GM19467 (cell line): ENCODE results near the gene ACTL10.

Experiments
- ATAC-seq: cut with Tn5 transposase; IDR thresholded peaks from one replicate; pipeline ENCODE4 v1.9.1; 2021; ENCODE audit warnings: mild to moderate bottlenecking, moderate library complexity; ENCODE audit not compliant: unreplicated experiment

Gene ACTL10

DNA sequence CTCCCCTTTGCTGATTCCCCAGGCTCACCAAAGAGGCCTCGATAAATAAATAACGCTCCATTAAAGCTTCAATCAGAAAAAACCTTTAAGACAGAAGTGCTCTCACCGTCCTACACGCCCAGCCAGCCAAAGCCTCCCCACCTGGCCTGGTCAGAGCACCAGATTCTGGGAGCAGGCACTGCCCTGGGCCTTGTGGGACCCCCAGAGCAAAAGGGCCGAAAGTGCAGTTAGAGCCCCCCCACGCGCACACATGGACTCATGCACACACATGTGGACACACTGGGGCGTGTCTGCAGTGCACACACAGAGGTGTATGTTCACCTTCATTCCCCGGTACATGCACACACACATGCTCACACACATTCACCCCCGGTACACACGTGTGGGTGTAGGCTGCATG is 9.4 kb downstream of the ACTL10 start:
- ATAC-seq = no peak

DNA sequence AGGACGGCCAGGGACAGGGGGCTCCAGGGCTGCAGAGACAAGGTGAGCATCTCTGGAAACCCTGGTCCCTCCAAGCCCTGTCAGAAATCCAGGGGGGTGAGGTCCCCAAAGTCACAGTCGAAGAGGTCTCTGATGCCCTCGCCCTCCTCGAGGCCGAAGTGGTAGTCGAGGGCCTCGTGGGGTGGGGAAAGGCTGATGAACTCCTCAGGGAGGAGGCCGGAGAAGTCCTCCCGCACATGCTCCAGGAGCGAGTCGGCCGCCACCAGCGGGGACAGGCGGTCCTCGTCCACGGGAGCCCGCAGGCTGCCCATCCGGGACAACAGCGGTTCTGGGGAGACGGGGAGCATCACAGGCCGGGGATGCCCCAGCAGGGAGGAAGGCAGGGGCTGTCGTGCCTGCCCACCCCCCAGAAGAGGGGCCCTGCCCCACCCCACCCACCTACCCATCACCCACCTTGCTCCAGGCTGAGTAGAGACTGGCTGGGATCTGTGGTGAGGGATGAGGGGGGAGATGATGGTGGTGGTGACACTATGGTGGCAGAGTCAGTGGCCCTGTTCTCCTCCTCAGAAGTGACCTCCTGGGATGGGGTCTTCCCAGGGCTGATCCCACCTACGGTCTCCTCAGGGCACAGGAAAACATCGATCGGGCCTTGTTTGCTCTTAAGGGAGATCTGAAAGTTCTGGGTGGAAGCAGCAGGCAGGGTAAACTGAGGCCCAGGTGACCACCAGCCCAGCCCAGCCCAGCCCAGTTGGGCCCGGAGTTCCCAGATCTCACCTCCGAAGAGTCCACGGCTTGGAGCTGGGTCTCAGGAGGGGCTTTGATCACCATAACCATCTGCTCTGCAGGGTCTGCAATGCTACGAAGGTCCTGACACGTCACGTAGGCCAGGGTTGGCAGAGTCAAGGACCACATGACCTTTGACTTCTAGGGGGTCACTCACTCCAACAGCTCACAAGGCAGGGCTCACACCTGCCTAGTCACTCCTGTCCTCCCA is 10.2 kb downstream of the ACTL10 start:
- no peak for ATAC-seq

DNA sequence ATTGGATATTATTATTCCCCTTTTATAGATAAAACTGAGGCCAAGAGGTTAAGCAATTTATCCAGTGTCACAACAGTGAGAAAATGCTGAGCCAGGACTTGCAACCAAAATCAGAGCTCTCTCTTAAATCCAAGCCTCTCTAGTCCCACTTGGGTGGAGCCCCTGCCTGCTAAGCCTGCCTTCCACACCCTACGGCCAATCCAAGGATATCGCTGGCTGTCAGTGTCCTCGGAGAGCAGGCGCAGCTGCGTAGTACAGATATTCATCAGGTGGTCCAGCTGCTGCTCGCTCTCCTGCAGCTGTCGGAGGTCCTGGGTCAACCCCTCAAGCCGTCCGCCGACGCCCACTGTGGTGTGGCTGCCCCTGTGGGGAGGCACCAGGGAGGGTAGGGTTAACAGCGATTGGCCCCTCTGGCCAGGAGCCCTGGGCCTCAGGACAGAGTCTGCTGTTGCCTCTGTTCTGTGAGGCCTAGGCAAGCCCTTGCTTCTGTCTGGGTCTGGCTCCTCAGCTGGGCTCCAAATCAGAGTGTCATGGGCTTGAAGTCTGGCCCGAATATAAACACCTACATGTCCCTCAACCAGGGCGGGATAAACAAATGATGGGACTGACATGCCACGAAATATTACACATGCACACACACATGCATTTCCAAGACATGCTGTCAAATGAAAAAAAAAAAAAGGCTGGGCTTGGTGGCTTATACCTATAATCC is 11.4 kb downstream of the ACTL10 start:
- ATAC-seq = no peak

DNA sequence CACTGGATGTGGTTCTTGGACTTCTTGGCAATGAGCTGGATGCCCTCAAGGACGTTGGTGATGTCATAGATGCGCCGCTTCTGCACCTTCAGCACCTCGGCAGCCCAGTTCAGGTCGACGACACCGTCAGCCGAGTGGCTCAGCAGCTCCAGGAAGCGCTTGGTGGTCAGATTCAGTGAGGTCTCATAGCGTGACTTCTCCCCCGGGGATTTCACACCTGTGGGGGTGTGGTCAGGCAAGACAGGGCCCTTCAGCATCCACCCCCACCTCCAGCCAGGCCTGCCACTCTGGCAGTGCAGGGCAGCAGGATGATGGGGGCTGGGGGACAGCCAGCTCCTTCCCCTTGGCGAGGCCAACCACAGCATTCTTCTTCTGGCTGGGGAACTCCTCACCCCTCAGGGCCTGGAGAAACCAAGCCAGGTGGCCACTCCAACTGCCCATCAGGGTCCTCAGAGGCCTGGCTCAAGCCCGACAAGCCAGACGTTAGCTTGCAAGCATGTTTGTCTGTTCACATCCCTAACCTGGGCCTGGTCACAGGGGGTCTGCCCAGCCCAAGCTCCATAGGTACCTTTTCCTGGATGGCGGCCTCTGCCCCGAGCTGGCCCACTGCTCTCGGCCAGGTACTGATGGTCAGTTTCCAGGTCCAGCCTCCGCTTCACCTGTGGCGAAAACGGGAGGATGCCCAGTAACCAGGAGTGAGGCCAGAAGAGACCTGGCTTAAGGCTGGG is 13.2 kb downstream of the ACTL10 start:
- ATAC-seq = peak; percentile 57

DNA sequence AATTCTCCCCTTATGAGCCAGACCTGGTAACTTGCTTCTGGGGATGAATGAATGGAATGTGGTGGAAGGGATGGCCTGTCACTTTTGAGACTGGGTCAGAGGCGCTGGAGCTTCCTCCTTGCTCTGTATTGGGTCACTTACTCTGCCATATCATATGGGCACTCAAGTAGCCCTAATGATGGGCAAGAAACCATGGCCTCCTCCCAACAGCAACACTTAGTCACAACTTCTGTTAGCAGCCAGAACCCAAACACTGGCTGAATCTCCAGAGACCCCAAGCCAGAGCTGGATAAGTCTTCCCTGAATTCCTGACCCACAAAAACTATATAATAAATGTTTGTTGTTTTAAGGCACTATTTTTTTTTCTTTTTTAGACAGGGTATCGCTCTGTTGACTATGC is 13.9 kb downstream of the ACTL10 start:
- ATAC-seq = no peak

DNA sequence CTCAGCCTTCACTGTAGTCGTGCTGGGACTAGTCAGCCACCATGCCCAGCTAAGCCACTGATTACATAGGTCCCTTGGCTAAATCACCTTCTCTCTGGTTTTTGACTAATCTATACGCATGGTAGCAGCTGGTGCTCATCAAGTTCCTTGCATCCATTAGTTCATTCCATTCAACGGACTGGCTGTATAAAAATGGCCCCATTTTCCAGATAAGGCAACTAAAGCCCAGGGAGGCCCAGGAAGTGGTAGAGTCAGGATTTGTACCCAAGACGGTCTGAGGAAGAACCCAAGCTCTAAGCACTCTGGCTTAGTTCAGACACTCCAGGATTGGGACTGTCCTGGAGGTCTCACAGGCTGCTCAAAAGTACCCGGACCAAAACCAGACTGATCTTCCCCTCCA is 14.5 kb downstream of the ACTL10 start:
- no peak for ATAC-seq

DNA sequence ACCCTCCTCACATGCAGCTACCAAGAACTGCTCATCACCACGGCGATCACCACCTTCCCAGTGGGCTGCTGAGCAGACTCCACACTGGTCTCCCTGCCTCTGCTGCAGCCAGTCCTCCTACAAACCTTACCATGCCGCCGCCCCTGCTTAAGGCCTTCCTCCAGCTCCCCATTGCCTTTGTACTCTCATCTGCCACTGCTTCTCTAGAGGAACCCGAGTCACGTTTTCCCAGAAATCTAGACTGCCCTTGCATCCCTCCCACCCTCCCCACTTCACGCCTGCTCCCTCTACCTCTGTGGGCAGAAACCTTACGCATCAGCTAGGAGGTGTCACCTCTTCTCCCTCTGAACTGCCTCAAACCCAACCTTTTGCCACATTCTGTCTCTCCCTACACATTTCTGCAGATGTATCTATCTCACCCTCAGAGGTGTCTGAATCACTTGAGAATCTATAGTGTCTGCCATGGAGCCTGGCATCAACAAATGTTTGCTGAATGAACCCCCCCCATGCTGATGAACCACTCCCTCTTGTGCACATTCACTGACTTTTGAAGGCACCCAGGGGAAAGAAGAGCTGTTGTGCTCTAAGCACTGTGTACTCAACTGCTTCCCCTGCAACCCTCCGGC is 15.1 kb downstream of the ACTL10 start:
- no peak for ATAC-seq

DNA sequence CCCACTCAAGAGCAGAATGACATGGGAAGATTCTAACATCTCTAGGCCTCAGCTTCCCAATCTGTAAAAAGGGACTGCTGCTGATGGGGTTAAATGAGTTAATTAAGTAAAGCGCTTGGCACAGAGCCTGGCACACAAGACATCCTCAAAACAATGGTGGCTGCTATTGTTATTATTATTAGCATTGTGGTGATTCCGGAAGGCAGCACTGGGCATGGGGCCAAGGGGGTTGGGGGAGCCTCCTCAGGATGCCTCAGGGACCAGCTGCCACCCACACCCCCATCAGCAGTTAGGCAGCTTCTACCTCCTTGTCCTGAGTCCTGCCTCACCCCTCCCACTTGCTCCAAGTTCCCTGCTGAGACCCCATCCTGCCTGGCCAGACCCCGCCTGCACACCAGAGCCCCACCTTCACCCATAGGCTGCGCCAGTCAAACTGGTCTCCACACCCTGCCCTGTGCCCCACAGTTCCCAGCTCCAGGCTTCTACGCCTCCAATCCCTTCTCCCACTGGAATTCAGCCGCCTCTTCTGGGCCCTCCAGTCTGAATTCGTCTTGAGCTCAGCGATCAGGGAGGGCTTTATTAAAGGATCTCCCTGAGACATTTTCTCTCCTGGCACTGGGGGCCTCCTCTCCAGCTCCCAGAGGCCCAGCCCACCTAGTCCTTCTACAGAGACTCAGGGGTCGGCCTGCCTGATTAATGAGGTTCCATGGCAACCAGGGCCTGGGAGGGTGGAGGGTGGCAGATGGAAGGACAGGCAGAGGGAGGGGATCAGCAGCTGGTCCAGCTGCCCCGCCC is 18.0 kb downstream of the ACTL10 start:
- no peak for ATAC-seq

DNA sequence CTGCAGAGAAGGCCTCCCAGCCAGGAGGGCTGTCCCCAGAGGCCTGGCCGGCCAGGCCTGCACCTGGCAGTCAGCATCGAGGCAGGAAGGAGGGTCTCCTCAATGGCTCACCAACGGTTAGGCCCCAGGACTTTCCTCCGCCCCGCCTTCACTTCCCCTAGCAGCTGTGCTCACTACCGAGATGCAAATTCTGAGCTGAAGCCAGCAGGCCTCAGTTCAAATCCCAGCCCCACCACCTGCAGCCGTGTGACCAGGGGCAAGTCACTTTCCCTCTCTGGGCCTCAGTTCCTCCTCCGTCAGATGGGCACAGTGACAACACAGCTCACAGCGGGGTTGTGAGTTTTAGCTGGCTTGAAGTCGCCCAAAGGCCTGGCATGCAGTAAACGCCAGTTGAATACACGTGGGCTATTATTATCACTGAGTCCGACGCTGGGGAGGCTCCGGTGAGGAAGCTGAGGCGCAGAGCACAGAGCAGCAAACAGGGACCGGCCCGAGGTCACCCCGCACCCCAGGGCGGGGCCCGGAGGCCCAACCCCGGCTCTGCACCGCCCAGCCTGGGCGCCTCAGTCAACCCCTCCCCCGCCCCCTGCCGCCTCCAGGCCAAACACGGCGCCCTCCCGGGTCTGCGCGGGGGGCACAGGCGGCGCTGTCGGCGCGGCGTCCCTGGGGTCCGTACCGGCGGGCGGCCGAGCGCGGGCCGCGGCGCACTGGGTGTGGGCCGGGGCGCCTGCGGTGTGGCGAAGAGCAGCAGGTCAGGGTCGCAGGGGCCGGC is 18.8 kb downstream of the ACTL10 start:
- ATAC-seq = peak; percentile 44

DNA sequence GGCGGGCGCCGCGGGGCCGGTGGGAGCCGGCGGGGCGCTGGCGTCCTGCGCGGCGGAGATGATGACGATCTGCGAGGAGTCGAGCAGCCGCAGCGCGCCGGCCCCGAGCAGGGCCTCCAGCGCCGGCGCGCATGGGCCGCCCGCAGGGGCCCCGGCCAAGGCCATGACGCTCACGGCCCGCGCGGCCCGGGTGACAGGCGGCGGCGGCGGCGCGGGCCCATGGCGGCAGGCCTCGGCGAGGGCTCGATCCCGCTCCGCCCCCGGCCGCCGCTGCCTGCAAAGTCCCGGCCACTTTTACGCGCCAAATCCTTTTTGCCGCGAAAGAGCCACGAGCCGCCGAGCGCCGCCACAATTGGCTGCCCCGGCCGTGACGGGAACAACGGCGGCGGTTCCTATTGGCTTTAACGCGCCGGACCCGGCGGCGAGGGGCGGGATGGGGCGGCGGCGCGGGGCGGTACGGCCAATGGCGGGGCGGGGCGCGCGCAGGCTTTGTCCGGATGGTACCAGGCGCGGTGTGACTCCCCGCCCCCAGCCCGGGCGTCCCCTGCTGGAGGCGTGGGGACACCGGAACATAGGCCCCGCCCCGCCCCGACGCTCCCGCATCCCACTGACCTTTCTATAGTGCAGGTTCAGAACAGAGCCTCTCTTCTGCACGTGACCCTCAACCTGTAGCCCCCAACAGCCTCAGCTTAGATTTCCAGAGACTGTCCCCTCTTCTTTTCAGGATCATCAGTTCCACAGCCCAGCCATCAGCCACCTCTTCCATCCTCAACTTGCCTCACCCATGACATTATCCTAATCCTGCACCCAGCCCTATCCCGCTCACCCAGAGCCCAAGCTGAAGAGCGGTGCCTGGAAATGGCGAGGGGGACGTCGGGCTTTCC is 19.6 kb downstream of the ACTL10 start, which contains the start of gene E2F1:
Gene E2F1 (minus strand): TSS at position 286 of the 884 bp plus-strand sequence. CDS start 121 bp downstream, at position 165.
- ATAC-seq = peak; percentile 71

DNA sequence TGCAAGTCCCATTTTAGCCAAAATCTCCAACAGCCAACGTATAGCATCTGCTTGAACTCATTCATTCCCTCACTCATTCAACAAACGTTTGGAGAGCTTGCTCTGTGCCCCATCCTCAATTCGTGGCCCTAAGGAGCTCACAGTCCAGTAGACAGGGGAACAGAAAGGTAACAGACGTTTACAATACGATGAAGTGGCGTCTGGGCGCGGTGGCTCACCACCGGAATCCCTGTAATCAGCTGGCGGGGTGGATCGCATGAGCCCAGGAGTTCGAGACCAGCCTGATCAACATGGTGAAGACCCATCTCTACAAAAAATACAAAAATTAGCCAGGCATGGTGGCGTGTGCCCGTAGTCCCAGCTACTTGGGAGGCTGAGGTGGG is 20.2 kb downstream of the ACTL10 start:
- no peak for ATAC-seq

DNA sequence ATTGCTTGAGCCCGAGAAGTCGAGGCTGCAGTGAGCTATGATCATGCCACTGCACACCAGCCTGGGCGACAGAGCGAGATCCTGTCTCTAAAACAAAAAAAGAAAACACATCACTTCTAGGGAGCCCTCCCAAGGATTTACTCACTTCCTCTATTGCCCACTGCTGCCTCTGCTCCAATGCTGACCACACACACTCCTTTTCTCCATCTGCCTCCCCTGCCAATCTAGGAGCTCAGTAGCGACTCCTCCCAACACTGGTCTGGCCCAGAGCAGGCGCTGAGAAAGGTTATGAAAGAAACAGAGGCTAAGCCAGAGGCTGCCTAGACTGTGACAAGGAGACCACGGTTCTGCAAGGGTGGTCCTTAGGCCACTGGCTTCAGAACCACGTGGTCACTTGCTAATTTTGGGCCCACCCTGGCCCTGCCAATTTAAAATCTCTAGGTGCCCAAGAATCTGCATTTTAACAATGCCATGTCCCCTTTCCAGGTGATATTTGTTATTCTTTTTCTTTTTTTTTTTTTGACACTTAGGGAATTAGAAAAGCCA is 20.7 kb downstream of the ACTL10 start:
- no peak for ATAC-seq

DNA sequence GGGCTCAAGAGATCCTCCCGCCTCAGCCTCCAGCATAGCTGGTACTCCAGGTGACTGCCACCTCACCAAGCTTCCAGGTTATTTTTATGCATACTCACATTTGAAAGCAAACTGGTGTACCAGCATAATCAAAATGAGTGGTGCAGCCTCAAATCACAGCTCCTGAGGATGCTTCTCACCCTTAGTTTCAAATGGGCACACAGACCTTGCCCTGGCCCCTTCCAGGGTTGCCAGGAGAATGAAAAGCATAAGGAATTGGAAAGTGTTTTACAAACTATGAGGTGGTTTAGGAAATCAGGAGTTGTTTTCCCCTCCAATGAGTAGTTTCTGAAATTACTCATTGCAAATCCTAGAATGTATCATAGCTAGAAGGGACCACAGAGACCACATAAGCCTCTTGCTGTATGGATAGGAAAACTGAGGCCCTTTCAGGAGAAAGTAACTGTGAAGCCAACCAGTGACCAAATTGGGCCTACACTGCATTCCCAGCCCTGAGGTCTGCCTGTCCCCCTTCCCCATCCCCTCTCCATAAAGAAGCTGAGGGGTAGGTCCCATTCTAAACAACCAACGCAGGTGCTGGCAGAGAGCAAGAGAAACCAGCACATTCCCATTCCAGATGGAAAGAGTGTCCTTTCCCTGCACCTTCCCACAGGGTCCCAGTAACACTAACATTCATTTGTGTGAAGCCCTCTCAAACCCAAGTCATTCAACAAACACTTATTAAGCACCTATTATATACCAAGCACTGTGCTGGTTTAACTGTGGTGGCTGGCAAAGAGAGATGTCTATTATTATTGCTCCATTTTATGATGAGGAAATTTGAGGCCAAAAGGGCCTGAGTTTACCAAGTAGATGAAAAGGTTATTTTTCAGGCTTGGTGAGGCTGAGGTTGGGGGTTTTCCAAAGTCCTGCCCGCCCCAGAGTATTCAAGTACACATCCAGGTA is 21.5 kb downstream of the ACTL10 start:
- no peak for ATAC-seq

DNA sequence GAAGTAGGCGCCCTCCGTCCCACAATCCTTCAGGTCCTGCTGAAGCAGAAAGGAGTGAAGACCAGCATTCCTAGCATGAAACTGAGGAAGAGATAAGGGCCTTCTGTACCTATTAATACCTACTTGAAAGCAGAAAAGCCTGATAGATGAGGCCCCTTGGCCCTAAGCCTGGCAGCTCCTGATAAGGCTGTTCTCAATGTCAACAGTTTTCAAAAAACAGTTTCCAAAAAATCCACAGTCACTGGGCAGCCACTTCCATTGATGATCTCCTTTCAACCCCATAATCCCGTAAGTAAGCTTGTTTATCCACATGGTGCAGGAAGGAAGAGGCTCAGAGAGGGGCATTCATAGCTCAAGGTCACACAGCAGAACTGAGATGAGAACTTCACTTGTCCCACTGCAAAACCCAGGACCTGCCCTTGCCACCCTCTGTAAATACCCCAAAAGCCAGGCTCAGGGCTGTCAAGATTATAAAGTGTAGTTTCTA is 22.2 kb downstream of the ACTL10 start:
- ATAC-seq = no peak

DNA sequence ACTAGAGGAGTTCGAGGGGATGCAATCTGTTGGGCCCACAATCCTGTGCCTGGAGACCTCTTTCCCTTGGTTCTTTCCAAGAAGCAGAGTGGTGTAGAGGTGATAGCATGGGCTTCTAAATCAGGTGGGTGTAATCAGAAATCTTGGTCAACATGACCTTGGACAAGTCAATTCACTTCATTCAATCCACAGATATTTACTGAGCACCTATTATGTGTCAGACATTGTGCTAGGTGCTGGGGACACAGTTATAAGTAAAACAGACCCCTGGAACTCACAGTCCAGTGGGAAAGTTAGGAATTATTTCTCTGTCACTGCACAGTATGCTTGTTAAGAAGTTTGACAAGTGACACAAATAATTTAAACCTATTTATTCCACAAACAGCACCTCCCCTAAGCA is 22.8 kb downstream of the ACTL10 start:
- ATAC-seq = no peak

DNA sequence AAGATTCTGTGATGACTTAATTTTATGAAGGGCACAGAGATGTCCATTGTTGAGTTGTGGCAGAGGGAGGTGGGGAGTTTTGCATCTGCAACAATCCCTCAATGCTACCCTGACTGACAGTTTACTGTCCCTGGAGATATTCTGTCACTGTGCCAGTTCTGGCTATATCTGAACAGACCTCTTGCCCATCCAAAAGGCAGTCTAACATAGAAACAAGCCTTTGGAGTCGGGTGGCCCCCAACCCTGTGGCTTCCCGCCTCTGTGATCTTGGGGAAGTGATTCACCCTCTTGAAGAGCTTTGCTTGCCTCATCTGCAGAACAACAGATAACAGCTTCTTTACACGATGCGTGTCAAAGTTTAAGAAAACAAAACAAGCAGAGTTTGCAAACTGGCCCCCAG is 23.2 kb downstream of the ACTL10 start:
- ATAC-seq = no peak

DNA sequence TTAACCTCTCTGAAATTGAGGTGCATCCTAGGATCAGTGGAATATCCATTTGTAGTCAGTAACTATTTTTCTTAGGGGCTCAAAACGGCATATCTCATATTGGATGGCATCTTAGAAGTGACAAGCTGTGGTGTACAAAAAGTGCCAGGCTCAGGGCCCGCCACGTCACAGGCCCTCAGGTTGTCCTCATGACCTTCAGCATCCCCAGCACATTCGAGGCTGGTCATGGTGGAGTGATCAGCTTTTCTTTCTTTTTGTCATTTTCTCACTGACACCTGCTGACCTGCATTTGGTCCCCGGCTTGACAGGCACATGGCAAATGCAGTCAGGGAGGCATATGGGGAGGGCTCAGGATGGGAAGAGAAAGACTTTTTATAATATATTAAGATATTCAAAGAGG is 26.5 kb downstream of the ACTL10 start:
- no peak for ATAC-seq
